Omental fat pad (tissue), 4 donors: Measurements from ENCODE around the gene RAD51. TPM values are rescaled to one million over a fixed set of nuclear protein-coding genes. Genes with fewer than 3 reads are reported as not detected.

ENCODE experiments used
- ATAC-seq: fragments of 150-250 bp; one replicate; pipeline ENCODE4 v1.9.1; 2016; ENCODE audit warnings: mild to moderate bottlenecking, moderate library complexity; ENCODE audit not compliant: low FRiP score
- DNase-seq: peaks from one replicate; pipeline ENCODE4 v3.0.0-alpha.2; 2019; ENCODE audit warnings: low spot score
- CTCF ChIP-seq, 3 donors: fragments of 450-650 bp; IDR thresholded peaks; one replicate each; pipeline ENCODE4 v1.5.1; 2016 to 2017; ENCODE audit warnings: antibody characterized with exemption in 3 of 3, mild to moderate bottlenecking in 3 of 3, moderate library complexity in 2 of 3
- total RNA-seq, 4 donors: library from RNA; depleted of rRNA; stranded (reverse); fragments of >200 nt; gene quantifications; one replicate each; pipeline ENCODE4 v1.1.0, GENCODE V29; 2016

RAD51 gene
- total RNA-seq, 4 donors from 2014 or later: 0.84 TPM; not detected in 2

- TF ChIP-seq CTCF (IDR thresholded peaks at IDR 0.05): no peak
- ATAC-seq: no peak
- no peak for DNase-seq
These were observed 1.3 kb downstream of the RAD51 start for GRCh38 chr15:40696228-40696627.

- no peak for TF ChIP-seq CTCF (IDR thresholded peaks at IDR 0.05)
- ATAC-seq: no peak
- no peak for DNase-seq
These were observed 2.9 kb downstream of the RAD51 start for GRCh38 chr15:40697916-40698315.

GRCh38 chr15:40702077-40702476, 7.1 kb downstream of the RAD51 start:
- DNase-seq (no peak), ATAC-seq (no peak)
- no peak for TF ChIP-seq CTCF (IDR thresholded peaks at IDR 0.05)

GRCh38 chr15:40706121-40706520, 11.1 kb downstream of the RAD51 start:
- no peak for TF ChIP-seq CTCF (IDR thresholded peaks at IDR 0.05)
- no peak for DNase-seq
- no peak for ATAC-seq

GRCh38 chr15:40714144-40714543, 19.2 kb downstream of the RAD51 start:
- ATAC-seq: no peak
- no peak for TF ChIP-seq CTCF (IDR thresholded peaks at IDR 0.05)

GRCh38 chr15:40716165-40716564, 21.2 kb downstream of the RAD51 start:
- DNase-seq (no peak), ATAC-seq (no peak)
- no peak for TF ChIP-seq CTCF (IDR thresholded peaks at IDR 0.05)

More at GRCh38 chr15:40714144-40714543, 19.2 kb downstream of the RAD51 start:
- no peak for DNase-seq

- no peak for ATAC-seq
- TF ChIP-seq CTCF (IDR thresholded peaks at IDR 0.05): no peak
- no peak for DNase-seq
These were observed 26.7 kb downstream of the RAD51 start for GRCh38 chr15:40721701-40722100.
